Uterus (tissue), 2 donors: ENCODE data around the gene CHST3.

Source experiments
- CTCF ChIP-seq, 4 experiments: fragments of 200-600 bp in 2 of 4; fragments of 450-650 bp in 2 of 4; sonication (generic) in 2 of 4; IDR thresholded peaks; one replicate each; pipeline ENCODE4 v1.5.1; 2016 to 2019; ENCODE audit warnings: antibody characterized with exemption in 4 of 4, mild to moderate bottlenecking in 2 of 4, moderate library complexity in 1 of 4
- POLR2A ChIP-seq, 2 donors: fragments of 450-650 bp; IDR thresholded peaks; one replicate each; pipeline ENCODE4 v1.6.1; 2016; ENCODE audit warnings: antibody characterized with exemption in 2 of 2, mild to moderate bottlenecking in 1 of 2, moderate library complexity in 1 of 2

GRCh38 chr10:72020914-72021809, 57.0 kb downstream of the CHST3 start:
- no peak for TF ChIP-seq CTCF (IDR thresholded peaks at IDR 0.05)
- TF ChIP-seq POLR2A (IDR thresholded peaks at IDR 0.05), result no peak
